ENCODE data around the gene CASKIN1.

DNA sequence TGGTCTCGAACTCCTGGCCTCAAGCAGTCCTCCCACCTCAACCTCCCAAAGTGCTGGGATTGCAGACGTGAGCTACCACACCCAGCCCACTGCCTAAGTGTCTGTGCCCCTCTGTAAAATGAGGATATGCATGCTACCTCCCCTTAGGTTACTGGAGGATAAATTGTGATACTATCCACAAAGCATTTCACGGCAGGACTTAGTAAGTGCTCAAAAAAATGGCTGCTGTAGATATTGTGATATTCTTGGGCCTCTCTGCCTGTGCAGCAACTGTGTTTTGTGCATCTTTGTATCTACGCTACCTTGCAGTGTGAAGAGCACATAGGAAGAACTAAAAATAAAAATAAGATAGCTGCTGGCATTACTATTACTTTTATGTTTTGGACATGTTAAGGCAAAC, 1.9 kb upstream of the CASKIN1 start:
- TF ChIP-seq ATF3 (IDR thresholded peaks at IDR 0.05; ENCODE audit: insufficient read depth, low read depth, low read length) (no peak), MAX (IDR thresholded peaks at IDR 0.05) (no peak)

Data from H1 (cell line).